ENCODE measurements around the gene PSPC1.

PSPC1 gene

GRCh38 chr13:19759669-19760068 is 23.1 kb downstream of the PSPC1 start:
- no peak for TF ChIP-seq PPARA (CRISPR knock-in tag; IDR thresholded peaks at IDR 0.05; ENCODE audit: borderline replicate concordance)
- TF ChIP-seq ZFP3 (CRISPR knock-in tag; IDR thresholded peaks at IDR 0.05), result no peak
- TF ChIP-seq ISL1 (CRISPR knock-in tag; IDR thresholded peaks at IDR 0.05), result no peak
- no peak for TF ChIP-seq ZFP30 (CRISPR knock-in tag; IDR thresholded peaks at IDR 0.05)
- TF ChIP-seq ZNF70 (CRISPR knock-in tag; IDR thresholded peaks at IDR 0.05), result no peak
- no peak for TF ChIP-seq ESRRG (CRISPR knock-in tag; IDR thresholded peaks at IDR 0.05)
- no peak for TF ChIP-seq CSRNP3 (CRISPR knock-in tag; IDR thresholded peaks at IDR 0.05)
- no peak for TF ChIP-seq TOX (CRISPR knock-in tag; IDR thresholded peaks at IDR 0.05; ENCODE audit: borderline replicate concordance)
- no peak for TF ChIP-seq CREB5 (CRISPR knock-in tag; IDR thresholded peaks at IDR 0.05; ENCODE audit: low read depth)
- TF ChIP-seq ZNF565 (CRISPR knock-in tag; conservative IDR thresholded peaks at IDR 0.05; ENCODE audit: low read depth), result no peak
- TF ChIP-seq TSHZ2 (CRISPR knock-in tag; IDR thresholded peaks at IDR 0.05), result no peak
- no peak for TF ChIP-seq CSDC2 (CRISPR knock-in tag; IDR thresholded peaks at IDR 0.05)
- TF ChIP-seq ARNTL (CRISPR knock-in tag; IDR thresholded peaks at IDR 0.05; ENCODE audit: borderline replicate concordance, low read depth), result no peak
- TF ChIP-seq TCF4 (CRISPR knock-in tag; IDR thresholded peaks at IDR 0.05; ENCODE audit: borderline replicate concordance), result no peak
- TF ChIP-seq PATZ1 (CRISPR knock-in tag; IDR thresholded peaks at IDR 0.05; ENCODE audit: borderline replicate concordance), result no peak
- ATAC-seq, result no peak

- no peak for TF ChIP-seq CSRNP3 (CRISPR knock-in tag; IDR thresholded peaks at IDR 0.05)
- TF ChIP-seq OSR1 (CRISPR knock-in tag; IDR thresholded peaks at IDR 0.05), result no peak
- ATAC-seq, result no peak
Measured at GRCh38 chr13:19742643-19743042, 40.1 kb downstream of the PSPC1 start.

GRCh38 chr13:19737844-19738557 is 44.7 kb downstream of the PSPC1 start:
- TF ChIP-seq ZNF565 (CRISPR knock-in tag; conservative IDR thresholded peaks at IDR 0.05; ENCODE audit: low read depth), result no peak
- no peak for TF ChIP-seq SNAI2 (CRISPR knock-in tag; IDR thresholded peaks at IDR 0.05)
- TF ChIP-seq PPARA (CRISPR knock-in tag; IDR thresholded peaks at IDR 0.05; ENCODE audit: borderline replicate concordance), result no peak
- ATAC-seq, result no peak

- ATAC-seq, result no peak
- TF ChIP-seq ZC3H10 (CRISPR knock-in tag; IDR thresholded peaks at IDR 0.05) (no peak), ZNF8 (CRISPR knock-in tag; IDR thresholded peaks at IDR 0.05) (no peak), PPARA (CRISPR knock-in tag; IDR thresholded peaks at IDR 0.05; ENCODE audit: borderline replicate concordance) (no peak), TSHZ2 (CRISPR knock-in tag; IDR thresholded peaks at IDR 0.05) (no peak), ZNF70 (CRISPR knock-in tag; IDR thresholded peaks at IDR 0.05) (no peak), TOX (CRISPR knock-in tag; IDR thresholded peaks at IDR 0.05; ENCODE audit: borderline replicate concordance) (no peak), RARB (CRISPR knock-in tag; IDR thresholded peaks at IDR 0.05) (no peak), ISL1 (CRISPR knock-in tag; IDR thresholded peaks at IDR 0.05) (no peak), ESRRG (CRISPR knock-in tag; IDR thresholded peaks at IDR 0.05) (no peak)
Measured at GRCh38 chr13:19726611-19727010, 56.1 kb downstream of the PSPC1 start.

Data from SK-N-SH treated with all-trans-retinoic acid at 6 μM for 48 hours (cell line).